ENCODE results near the gene ERGIC1. TPM values are rescaled to one million over a fixed set of nuclear protein-coding genes. Genes with fewer than 3 reads are reported as not detected.
A peak's percentile ranks its signal among the peaks of the same experiment; 100 is the strongest.
"Not testable (repeated sequence)": the region's sequence is repeated elsewhere in the genome, so short reads cannot be mapped to it uniquely, and the experiment has no call there.

The ERGIC1 gene
- total RNA-seq, 1 donor from 2014 or later = 201 TPM

DNA sequence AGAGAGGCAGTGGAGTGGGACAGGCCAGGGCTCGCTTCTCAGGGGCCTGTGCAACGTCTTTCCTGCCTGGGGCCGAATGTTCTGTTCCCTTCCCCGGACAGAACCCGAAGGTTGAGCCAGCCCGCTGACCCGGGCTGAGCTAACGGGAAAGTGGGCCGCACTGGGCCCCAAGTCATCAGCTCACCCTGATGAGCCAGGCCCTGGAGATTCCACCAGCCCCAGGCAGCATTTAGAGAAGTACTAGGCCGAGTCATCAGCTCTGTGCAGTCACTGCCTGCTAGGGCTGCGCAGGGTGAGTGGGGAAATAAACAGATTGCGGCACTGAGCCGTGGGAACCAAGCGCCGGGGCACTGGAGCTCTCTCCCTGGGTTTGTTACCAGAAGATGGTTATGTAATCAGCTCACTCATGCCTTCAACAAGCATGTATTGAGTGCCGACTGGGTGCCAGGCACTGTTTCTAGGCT lies 33.9 kb upstream of the ERGIC1 start:
- peak; percentile 90 for DNase-seq (ENCODE audit: low spot score)

DNA sequence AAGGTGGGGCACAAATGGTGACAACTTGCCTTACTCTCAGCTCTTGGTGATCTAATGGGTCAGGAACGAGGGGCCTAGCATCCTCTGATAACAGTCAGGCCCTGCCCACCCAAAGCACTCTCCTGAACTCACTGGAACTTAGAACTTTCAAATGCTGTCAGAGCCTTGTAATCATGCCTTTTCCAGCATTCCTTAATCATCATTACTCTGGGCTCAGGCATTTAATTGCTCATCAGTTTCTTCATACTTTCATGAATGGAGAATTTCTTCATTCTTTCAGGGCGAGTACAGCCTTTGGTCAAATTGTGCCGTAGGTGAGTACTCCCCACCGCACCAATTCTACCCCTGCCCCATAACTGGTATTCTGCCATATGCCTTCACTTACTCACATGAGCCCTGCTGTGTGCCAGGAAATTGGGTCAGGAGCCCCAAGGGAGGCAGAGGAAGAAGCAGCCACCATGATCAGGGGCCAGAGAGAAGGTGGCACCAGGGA lies 32.8 kb upstream of the ERGIC1 start:
- peak; percentile 88 for DNase-seq (ENCODE audit: low spot score)

DNA sequence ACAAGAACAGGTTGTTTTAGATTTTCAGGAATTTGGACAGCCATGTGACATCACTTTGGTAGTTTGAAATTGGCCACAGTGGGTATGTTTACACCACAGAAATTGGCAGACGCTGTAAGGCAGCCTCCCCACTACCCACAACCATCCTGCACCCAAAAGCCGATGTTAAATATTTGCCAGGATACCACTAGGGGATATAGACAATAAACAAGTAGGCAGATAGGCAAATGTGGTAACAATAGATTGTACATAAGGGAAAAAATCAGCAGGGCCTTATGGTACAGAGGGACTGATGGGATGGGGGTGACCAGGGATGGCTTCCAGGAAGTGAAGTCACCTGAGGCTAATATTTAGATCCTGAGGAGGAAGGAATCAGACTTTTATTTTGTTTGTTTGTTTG lies 31.9 kb upstream of the ERGIC1 start:
- no peak for DNase-seq (ENCODE audit: low spot score)

DNA sequence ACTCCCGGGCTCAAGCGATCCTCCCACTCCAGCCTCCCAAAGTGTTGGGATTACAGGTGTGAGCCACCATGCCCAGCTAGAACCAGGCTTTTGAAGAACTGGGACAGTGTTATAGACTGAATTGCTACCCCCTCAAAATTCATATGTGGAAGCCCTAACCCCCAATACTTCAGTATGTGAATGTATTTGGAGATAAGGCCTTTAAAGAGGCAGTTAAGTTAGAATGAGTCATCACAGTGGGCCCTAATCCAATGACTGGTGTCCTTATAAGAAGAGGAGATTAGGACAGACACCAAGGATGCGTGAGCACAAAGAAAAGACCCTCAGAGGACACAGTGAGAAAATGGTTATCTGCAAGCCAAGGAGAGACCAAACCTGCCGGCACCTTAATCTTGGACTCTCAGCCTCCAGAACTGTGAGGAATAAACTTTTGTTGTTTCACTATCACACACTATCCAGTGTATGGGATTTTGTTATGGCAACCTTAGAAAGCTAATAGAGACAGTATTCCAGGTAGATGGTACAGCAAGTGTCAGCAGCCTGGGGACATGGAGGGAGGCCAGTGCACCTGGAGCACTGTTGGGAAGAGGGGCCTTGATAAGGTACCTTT lies 31.4 kb upstream of the ERGIC1 start:
- peak; percentile 9 for DNase-seq (ENCODE audit: low spot score)

DNA sequence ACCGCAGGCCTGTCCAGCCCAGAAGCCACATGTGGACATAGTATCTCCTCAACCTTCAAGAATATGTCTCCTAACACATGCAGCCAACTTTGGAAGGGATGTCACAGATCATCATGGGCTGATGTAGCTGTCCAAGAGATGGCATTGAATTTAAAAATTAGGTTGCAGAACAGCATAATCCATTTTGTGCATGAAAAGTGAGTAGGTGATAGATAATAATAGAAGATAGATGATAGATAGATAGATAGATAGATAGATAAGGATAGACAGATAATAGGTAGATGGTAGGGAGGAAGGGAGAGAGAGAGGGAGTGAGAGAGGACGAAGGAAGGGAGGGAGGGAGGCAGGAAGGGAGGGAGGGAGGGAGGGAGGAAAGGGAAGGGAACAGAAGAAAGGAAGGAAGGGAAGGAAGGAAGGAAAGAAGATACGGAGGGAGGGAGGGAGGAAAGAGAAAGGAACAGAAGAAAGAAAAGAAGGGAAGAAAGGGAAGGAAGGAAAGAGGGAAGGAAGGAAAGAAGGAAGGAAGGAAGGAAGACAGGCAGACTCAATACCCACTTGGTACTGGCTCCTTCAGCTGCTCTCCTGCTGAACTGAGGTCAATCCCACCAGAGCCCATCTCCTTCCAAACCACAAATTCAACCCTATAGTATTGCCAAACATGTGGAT lies 28.9 kb upstream of the ERGIC1 start:
- DNase-seq (ENCODE audit: low spot score) = no peak

DNA sequence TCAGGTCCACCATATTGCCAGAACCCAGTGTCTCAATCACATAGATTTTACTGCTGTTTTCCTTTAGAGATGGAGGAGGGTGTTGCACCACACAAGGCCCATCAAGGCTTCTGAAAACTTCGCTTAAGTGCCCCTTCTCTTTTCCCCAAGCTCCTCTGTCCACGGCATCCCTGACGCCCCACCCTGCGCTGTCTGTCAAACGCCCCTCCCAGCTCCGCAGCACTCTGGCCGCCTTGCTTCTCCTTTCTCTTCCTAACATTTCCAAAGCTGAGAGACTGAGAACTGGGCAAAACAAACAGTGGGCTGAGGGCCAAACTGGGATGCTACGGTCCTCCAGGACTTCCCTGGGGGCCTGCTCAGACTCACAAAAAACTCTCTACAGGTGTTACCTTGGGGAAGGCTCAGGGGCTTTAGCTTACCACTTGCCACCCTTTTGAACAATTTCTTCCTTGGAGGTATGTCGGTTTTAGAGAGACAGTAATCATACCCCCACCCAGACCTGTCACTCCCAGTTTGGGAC lies 28.3 kb upstream of the ERGIC1 start:
- peak; percentile 79 for DNase-seq (ENCODE audit: low spot score)

DNA sequence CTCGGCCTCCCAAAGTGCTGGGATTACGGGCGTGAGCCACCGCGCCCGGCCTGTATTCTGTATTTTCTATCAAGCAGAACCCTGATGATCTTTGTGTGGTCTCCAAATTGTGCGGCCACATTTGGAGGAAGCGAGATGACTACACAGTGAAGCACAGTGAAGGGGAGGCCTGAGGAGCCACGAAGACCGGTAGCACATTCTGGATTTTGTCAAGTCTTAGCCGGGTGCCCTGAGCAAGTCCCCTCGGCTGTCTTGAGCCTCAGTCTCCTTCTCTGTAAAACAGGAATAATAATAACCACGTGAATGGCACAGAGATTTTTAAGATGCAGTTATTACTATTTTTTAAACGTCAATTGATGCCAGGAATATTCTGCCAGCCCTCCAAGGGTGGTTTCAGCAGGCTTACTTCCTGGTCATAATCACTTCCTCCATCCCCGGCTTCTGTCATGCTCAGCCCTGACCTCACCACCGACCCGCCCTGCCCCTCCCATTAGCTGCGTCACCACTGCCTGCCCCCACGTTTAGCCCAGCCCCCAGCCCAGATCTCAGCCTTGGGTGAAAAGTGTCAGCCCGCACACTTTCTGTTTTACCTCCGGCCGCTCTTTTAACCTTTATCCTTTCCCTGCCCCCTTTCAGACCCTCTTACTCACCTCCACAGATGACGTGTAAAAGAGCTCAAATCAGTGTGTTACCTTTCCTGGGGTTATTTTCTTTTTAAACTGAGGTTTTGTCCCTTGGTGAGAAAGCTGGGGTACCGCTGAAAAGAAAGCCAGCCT lies 27.0 kb upstream of the ERGIC1 start:
- DNase-seq (ENCODE audit: low spot score) = peak; percentile 93

DNA sequence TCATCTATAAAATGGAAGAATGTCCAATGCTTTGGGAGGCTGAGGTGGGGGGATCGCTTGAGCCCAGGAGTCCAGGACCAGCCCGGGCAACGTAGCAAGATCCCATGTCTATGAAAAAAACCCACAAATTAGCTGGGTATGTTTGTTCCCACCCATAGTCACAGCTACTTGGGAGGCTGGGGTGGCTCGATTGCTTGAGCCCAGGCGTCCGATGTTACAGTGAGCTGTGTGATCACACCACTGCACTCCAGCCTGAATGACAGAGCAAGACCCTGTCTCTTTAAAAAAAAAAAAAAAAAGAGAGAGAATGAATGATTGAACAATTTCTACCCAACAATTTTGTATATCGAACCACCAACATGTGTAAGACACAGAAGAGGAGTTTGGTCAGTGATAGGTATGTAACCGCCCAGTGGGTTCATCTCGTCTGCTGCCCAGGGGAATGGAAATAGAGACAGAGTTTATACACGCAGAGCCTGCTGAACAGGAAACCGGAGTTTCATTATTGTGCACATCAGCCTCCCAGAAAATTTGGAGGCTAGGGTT lies 26.2 kb upstream of the ERGIC1 start:
- no peak for DNase-seq (ENCODE audit: low spot score)

DNA sequence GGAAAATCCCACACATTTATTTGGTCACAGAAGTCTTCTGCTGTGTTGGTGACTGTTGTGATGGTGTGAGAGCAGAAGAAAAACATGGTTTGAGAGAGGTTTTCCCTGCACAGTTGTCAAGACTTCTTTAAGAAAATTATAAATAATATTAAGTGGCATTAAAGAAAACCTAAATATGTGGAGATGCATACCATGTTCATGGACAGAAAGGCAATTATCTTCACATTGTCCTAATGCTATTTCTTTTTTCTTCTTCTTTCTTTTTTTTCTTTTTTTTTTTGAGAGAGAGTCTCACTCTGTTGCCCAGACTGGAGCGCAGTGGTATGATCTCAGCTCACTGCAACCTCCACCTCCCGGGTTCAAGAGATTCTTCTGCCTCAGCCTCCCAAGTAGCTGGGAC lies 24.3 kb upstream of the ERGIC1 start:
- DNase-seq (ENCODE audit: low spot score) = no peak

DNA sequence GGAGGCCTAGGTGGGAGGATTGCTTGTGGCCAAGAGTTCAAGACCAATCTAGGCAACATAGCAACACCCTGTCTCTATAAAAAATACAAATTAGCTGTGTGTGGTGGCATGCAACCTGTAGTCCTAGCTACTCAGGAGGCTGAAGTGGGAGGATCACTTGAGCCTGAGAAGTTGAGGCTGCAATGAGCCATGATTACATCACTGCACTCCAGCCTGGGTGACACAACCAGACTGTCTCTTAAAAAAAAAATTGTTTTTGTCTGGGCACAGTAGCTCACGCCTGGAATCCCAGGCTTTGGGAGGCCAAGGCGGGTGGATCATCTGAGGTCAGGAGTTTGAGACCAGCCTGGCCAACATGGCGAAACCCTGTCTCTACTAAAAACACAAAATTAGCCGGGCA lies 23.1 kb upstream of the ERGIC1 start:
- DNase-seq (ENCODE audit: low spot score) = not testable (repeated sequence)

DNA sequence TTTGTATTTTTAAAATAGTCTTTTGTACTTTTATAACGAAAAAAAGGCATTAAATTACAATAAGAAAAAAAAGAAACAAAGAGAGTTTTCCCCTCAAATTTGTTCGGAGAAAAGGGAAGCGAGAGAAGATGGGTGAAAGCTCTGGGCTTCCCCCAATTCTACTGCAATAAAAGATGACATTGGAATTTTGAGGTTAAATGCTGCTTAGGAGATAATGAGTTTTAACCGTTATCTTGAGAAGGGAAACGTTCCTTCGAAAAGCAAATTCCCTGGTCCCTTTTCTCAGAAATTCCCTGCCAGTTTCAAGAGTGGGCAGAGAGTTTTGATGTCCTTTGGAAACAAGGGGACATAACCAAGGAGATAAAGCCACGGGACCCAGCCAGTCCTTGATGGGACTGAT lies 18.4 kb upstream of the ERGIC1 start:
- DNase-seq (ENCODE audit: low spot score) = no peak

DNA sequence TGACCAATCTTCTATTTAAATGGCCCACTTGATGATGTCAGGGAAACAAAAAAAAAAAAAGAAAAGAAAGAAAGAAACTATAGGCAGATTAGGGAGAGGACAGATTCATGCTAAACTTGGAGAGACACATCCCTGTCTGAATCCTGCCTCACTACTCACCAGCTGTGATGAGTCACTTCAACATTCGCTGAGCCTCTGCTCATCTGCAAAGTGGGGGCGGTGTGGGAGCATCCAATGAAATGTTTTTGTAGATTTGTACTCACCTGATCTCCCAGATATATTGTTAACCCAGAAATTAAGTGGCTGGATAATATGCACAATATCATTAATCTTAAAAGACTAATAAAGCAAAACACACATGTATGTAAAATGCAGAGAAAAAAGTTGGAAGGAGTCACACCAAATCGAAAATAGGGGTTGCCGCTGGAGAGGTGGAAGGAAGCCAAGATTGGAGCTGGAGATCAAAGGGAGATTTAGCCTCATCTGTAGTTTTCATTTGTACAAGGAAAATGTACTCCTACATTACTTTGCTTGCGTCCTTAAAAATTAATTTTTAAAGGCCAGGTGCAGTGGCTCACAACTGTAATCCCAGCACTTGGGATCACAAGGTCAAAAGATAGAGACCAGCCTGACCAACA lies 17.0 kb upstream of the ERGIC1 start:
- DNase-seq (ENCODE audit: low spot score) = no peak

DNA sequence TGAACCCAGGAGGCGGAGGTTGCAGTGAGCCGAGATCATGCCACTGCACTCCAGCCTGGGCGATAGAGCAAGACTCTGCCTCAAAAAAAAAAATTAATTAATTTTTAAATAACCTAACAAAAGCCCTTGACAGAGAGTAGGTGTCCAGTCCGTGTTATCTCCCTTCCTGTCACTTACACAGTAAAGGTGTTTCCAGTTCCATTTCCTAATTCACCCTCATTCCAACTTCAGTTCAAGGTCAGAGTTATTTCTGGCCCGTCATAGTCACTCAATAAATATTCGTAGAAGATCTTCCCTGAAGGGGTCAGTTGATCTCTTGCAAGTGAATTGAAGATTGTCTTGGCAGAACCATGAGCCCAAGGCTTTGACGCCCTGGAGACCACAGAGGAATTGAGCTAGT lies 16.4 kb upstream of the ERGIC1 start:
- DNase-seq (ENCODE audit: low spot score) = no peak

DNA sequence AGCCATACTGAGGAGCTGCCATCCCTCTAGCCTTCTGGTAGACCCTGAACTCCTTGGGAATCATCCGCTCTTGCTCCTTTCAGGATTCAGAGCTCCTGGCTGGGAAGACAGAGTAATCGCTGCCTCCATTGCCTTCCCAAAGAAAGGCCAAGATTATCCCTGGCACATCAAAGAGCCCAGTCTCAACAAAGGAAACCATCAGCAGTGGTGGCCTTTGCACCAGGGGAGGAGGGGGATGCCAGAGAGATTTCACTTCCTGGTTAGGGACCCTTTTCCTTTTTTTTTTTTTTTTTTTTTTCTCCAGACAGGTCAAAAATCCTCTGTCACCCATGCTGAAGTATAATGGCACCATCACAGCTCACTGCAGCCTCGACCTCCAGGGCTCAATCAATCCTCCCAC lies 16.0 kb upstream of the ERGIC1 start:
- DNase-seq (ENCODE audit: low spot score) = no peak

DNA sequence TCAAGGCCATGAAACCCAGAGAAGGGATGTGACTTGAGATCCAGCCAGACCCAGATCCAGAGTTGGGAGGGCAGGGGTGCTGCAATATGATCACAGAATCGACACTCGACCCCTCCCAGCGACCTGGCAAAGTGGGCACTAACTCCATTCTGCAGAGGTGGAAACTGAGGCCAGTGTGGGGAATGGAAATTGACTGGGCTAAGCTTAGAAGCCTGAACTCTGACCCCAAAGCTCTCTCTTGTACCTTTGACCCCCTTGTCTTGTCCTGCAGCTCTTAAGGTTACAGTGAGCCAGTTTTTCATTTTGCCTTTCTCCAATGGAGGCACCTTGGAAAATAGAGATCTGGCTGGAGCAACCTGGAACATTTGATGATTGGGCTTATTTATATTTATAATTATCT lies 14.5 kb upstream of the ERGIC1 start:
- DNase-seq (ENCODE audit: low spot score) = no peak

DNA sequence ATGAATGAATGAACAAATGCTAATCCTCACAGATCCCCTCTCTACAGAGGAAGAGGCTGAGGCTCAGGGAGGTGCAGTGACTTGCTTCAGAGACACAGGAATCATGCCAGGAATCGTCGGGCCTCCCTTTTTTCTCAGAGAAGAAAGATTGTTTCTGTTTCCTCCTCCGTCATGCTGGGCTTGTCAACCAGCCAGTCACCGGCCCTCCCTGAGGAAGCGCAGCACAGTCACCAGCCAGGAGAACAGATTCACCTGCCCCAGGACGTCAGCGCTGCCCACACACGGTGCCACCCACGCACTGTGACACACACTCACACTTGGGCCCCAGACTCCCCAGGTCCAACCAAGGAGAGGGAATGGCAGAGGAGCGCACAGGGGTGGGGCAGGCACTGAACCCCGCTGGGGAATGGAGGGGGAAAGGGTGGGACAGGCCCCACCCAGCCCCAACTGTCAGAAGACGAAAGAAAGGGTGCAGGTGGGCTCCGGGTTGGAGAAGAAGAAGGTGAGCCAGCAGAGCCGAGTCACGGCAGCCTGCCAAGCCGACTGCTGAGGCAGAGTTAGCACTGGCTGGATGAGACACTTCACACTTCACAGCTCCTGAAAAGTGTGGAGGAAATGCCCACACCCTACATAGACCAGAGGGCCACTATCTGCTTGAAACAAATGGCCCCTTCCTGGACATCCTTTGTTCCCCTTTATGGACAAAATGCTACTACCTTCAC lies 13.8 kb upstream of the ERGIC1 start:
- no peak for DNase-seq (ENCODE audit: low spot score)

DNA sequence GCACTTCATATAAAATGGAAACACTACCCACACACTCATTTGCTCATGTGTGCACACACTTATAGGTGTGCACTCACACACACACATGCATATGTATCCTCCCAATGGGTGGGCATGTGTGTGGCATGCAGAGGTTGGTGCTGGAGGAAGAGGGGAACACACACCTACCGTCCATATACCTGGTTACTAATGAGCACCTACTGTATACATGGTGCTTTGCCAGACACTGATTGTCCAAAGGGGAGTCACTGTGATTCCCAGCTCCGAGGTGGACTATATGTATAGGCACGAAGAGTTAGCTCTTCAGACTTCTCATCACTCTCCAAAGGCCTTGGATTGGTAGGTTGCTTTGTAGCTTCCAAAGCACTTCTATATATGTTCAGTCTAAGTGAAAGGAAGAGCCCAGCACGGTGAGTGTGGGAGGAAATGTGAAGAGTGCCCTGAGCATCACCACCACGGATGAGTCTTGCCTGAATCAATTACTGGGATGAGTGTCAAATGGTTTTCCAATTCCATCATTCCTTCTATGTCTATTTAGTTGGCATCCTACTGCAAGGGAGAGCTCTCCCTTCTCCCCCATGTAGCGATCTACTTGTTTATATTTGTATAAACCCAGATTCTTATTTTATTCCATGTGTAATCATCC lies 12.6 kb upstream of the ERGIC1 start:
- DNase-seq (ENCODE audit: low spot score) = no peak

DNA sequence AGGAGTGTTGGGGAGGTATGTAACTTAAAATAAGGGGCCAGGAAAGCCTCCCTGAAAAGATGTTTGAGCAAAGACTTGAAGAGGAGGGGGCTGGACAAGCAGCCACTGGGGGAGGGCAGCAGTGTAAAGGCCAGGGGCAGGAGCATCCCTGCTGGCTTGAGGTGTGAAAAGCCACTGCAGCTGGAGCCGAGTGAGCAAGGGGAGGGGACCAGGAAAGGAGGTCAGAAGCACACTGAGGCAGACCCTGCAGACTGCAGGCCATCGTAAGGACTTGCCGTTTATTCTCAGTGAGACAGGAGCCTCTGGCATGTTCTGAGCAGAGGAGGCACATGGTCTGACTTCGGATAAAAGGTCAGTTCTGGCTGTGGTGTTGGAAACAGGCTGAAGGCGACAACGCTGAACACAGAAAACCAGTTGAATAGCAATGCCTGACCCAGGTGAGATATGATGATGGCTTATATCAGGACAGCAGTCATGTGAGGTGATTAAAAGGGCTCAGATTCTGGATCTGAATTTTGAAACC lies 10.2 kb upstream of the ERGIC1 start:
- DNase-seq (ENCODE audit: low spot score) = no peak

DNA sequence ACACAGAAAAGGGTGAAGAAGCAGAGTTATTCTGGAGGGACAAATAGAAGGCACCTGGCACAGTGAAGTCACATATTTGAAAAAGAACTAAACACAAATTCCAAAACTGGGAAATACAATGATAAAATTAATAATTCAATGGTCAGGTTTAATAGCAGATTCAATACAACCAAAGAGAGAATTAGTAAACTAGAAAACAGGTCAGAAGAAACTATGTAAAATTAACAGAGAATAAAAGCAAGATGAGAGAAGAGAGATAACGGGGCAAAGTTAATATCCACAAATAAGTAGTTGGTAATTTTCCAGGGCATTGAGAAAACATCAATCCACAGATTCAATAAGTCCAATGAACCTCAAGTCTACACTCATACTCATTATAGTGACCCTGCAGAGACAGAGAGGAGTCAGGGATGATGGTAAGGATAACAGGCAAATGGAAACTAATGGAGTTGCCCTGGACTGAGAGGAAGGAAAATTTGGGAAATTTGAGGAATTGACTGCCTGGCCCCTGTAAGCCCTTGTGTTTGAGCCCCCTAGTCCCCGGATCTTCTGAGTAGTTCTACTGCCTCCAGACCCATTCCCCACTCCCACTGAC lies 8.3 kb upstream of the ERGIC1 start:
- DNase-seq (ENCODE audit: low spot score) = no peak

All from mesenteric fat pad (tissue), 1 donor.